Measurements from ENCODE around the gene KCNJ11.

DNA sequence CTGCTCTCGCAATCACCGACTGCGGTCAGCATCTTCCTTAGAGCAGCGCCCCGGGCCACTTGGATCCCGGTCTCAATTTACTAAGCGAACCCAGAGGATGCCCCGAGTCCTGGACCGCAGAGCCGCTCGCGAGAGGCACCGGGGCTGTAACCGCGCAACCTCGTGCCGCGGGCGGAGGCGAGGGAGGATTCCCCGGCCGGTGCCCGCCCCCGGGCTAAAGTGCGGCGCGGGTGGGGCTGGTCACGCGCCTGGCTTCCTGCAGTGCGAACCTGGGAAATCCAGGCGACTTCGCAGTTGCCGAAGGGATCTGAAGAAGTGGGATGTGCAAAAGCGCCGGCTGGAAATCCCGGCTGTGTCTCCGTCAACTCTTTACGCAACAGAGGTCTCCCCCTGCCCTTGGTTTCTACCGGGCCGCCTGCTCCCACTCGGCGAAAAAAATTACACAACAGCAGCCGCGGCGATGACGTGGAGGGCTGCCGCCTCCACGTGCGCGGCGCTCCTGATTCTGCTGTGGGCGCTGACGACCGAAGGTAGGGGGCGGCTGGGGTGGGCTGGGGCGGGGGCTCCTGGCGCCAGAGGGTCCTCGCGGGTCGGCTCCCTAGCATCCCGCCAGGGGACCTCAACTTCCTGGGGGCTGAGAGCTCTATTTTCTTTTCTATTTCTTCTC, 36.8 kb downstream of the KCNJ11 start, which contains the start of gene NCR3LG1:
- TF ChIP-seq ZFP3 (CRISPR knock-in tag; IDR thresholded peaks at IDR 0.05): no peak
- TF ChIP-seq PATZ1 (CRISPR knock-in tag; IDR thresholded peaks at IDR 0.05; ENCODE audit: borderline replicate concordance): peak; percentile 83; the same call in 1 of the 2 replicates
- TF ChIP-seq OSR1 (CRISPR knock-in tag; IDR thresholded peaks at IDR 0.05): no peak
- TF ChIP-seq TSHZ2 (CRISPR knock-in tag; IDR thresholded peaks at IDR 0.05): no peak
- no peak for TF ChIP-seq GLIS3 (CRISPR knock-in tag; IDR thresholded peaks at IDR 0.05)
- TF ChIP-seq ZNF70 (CRISPR knock-in tag; IDR thresholded peaks at IDR 0.05): no peak
- TF ChIP-seq ESRRG (CRISPR knock-in tag; IDR thresholded peaks at IDR 0.05): no peak
- no peak for TF ChIP-seq ZNF8 (CRISPR knock-in tag; IDR thresholded peaks at IDR 0.05)
- no peak for TF ChIP-seq CSRNP3 (CRISPR knock-in tag; IDR thresholded peaks at IDR 0.05)
- no peak for TF ChIP-seq RARB (CRISPR knock-in tag; IDR thresholded peaks at IDR 0.05)
- TF ChIP-seq ISL1 (CRISPR knock-in tag; IDR thresholded peaks at IDR 0.05): no peak
- TF ChIP-seq ZFP30 (CRISPR knock-in tag; IDR thresholded peaks at IDR 0.05): no peak
- TF ChIP-seq ARNTL (CRISPR knock-in tag; IDR thresholded peaks at IDR 0.05; ENCODE audit: borderline replicate concordance, low read depth): no peak
